Ovary (tissue), 9 donors: ENCODE measurements around the gene COL8A2. TPM values are rescaled to one million over a fixed set of nuclear protein-coding genes. Genes with fewer than 3 reads are reported as not detected.
"Not testable (repeated sequence)": the region's sequence is repeated elsewhere in the genome, so short reads cannot be mapped to it uniquely, and the experiment has no call there.

ENCODE experiments used
- DNase-seq, 5 donors: peaks; one replicate each; pipeline ENCODE4 v3.0.0-alpha.2; 2019 to 2020
- H3K27ac ChIP-seq, 2 donors: fragments of 200-600 bp; one replicate each; pipeline versions ENCODE4 v1.5.1 to v1.8.0; 2019 to 2022
- H3K27me3 ChIP-seq: fragments of 200-600 bp; one replicate; pipeline ENCODE4 v1.8.0; 2022
- H3K36me3 ChIP-seq: fragments of 200-600 bp; sonication (generic); one replicate; pipeline ENCODE4 v1.5.1; 2019
- H3K4me1 ChIP-seq: one replicate; pipeline ENCODE4 v1.8.1; 2013; ENCODE audit warnings: mild to moderate bottlenecking, moderate library complexity; ENCODE audit not compliant: insufficient read depth
- H3K4me3 ChIP-seq: fragments of 200-600 bp; sonication (generic); one replicate; pipeline ENCODE4 v1.5.1; 2017
- H3K9me3 ChIP-seq, 2 donors: fragments of 200-600 bp in 1 of 2; sonication (generic) in 1 of 2; one replicate each; pipeline versions ENCODE4 v1.5.1 to v1.8.1; 2013 to 2019; ENCODE audit warnings: mild to moderate bottlenecking in 1 of 2, moderate library complexity in 1 of 2
- EP300 ChIP-seq: sonication (generic); formaldehyde crosslinking; IDR thresholded peaks from one replicate; pipeline ENCODE4 v1.6.1; 2017; ENCODE audit warnings: antibody characterized with exemption
- POLR2A ChIP-seq: fragments of 450-650 bp; IDR thresholded peaks from one replicate; pipeline ENCODE4 v1.6.1; 2017; ENCODE audit warnings: antibody characterized with exemption, mild to moderate bottlenecking, moderate library complexity
- WGBS, 3 donors: extraction: QIAGEN DNeasy Blood & Tissue Kit in 1 of 3; methylation state at CpG; one replicate each; pipeline versions ENCODE4 v1.1.5 to v1.1.7; 2013 to 2017; 5-methylcytosine and 5-hydroxymethylcytosine counted together
- intact Hi-C, 4 donors: fragments of 100-400 bp; cut with DNase I; formaldehyde crosslinking; loops; one replicate each; pipeline versions ENCODE4 v1.11.0 to v1.15.1; 2022 to 2023
- polyA plus RNA-seq, 2 donors: library from polyadenylated mRNA; stranded (reverse); fragments of 200-250 nt in 1 of 2; fragments of 350-450 nt in 1 of 2; fragmentation: Illumina TruSeq in 1 of 2; extraction: RNeasy Lipid Tissue Mini Kit (QIAGEN cat#74804) in 1 of 2; gene quantifications; one replicate each; pipeline ENCODE4 v1.2.3, GENCODE V29; 2013 to 2014
- total RNA-seq, 7 donors: library from RNA; depleted of rRNA in 2 of 7; stranded (reverse); fragments of >200 nt in 2 of 7; fragmentation: NEBNext Ultra II Directional in 3 of 7; extraction: Animal tissue kit (Norgen Biotek cat#: 25700) in 3 of 7; gene quantifications; one replicate each; pipeline versions ENCODE4 v1.1.0 to v1.2.4, GENCODE V29; 2016 to 2023
- TF ChIP-seq, protein P1 (sequence below), 3 donors: fragments of 450-650 bp in 2 of 3; fragments of 200-600 bp in 1 of 3; IDR thresholded peaks; one replicate each; pipeline versions ENCODE4 v1.5.1 to v1.8.0; 2016 to 2022; ENCODE audit warnings: antibody characterized with exemption in 3 of 3, mild to moderate bottlenecking in 1 of 3
- donor health status: DM: no; HTN: no; CAD: no; lungs with moderate emphysema.
- donor health status: DM: no; HTN: no; CAD: no.
- donor health status: Bipolar disorder and iron deficiency.
- donor health status: DM: yes; HTN: yes; CAD: no.
- donor health status: DM: no; HTN: no; CAD: no.
- donor health status: DM: yes; HTN: yes; CAD: no.

The COL8A2 gene
- total and polyA plus RNA-seq, 9 donors = 2.3 to 6.2 (median 4.1) TPM

DNA sequence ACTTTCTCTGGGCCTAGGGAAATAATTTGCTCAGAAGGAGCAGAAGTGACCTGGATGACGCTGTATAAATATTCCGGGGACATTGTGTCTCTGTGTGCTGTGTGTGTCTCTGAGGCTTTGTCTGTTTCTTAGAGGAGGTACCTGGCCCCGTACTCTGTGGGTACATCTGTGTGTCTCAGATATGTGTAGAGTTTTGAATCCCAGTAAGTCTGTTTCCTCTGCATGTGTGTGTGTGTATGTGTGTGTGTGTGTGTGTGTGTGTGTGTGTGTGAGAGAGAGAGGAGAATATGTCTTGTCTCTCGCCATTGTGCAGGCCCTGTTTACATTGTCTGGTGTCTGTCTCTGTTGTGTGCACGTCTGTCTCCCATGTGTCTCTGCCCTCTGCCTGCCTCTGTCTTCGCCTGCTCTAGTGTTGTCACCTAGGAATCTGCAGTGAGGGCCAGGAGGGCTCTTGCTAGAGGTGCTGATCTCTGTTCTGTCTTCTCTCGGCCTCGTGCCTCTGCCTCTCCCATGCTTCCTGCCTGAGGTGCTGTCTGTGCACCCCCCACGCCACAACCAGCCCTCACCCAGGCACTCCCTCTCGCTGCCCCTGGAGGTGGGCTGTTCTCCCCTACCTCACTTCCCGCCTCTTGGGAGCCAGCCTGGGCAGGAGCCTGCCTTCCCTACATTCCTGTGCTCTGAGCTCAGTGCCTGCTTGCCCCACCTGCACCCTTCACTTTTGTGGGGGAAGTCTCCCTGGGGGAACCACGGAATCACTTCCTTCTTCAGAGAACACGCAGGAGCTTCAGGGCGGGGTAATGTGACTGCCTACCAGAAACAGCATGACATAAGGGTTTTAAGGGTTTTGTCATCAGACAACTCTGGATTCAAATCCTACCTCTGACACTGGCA, 36.9 kb upstream of the COL8A2 start:
- intact Hi-C loops = no loop called here
- no peaks in the 10 kb centered on the region for H3K36me3 ChIP-seq
- WGBS, 3 donors = 50 to 52% (median 51%) methylated on average over 14 of the region's 14 CpGs
- no peak overlapping the region for H3K4me3 ChIP-seq
- no peak for DNase-seq
- TF ChIP-seq POLR2A (no peak), EP300 (no peak)
- TF ChIP-seq, protein P1, sequence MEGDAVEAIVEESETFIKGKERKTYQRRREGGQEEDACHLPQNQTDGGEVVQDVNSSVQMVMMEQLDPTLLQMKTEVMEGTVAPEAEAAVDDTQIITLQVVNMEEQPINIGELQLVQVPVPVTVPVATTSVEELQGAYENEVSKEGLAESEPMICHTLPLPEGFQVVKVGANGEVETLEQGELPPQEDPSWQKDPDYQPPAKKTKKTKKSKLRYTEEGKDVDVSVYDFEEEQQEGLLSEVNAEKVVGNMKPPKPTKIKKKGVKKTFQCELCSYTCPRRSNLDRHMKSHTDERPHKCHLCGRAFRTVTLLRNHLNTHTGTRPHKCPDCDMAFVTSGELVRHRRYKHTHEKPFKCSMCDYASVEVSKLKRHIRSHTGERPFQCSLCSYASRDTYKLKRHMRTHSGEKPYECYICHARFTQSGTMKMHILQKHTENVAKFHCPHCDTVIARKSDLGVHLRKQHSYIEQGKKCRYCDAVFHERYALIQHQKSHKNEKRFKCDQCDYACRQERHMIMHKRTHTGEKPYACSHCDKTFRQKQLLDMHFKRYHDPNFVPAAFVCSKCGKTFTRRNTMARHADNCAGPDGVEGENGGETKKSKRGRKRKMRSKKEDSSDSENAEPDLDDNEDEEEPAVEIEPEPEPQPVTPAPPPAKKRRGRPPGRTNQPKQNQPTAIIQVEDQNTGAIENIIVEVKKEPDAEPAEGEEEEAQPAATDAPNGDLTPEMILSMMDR (IDR thresholded peaks at IDR 0.05) = no peak
- H3K27ac ChIP-seq = peak overlapping the region in 1 of 2 donors; percentile 87
- H3K4me1 ChIP-seq = peaks cover 27% of the 10 kb centered on the region
- H3K27me3 ChIP-seq = no peaks in the 10 kb centered on the region
- H3K9me3 ChIP-seq = no peaks in the 10 kb centered on the region

DNA sequence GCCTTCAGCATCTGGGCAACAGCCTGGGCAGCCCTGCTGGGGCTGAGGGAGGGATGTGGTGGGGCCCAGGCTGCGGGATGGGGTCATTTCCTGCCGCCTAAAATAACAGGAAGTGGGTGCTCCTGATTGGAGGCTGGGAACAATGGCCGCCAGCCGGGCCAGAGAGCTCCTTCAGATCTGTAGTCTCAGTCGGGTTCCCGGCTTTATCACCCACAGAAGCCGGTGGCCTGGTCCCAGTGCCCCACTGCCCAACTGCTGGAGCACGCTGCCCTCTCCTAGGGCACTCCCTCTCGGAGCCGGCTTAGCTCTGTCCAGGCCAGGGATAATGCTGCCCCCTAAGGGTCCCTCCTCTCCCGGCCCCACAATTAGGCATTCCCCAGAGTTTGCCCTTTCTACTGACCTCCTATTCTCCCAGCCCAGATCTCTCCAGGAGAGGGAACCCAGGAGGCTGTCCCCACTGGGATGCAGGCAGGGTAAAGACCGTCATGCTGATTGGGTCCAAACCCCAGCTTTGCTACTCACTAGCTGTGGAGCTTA, 36.0 kb upstream of the COL8A2 start:
- Histone ChIP-seq H3K36me3 (no peaks in the 10 kb centered on the region), H3K4me3 (peak overlapping the region; percentile 32), H3K9me3 (no peaks in the 10 kb centered on the region), H3K27ac (peak overlapping the region; percentile 77 to 87), H3K27me3 (no peaks in the 10 kb centered on the region), H3K4me1 (peaks cover 25% of the 10 kb centered on the region)
- no peak for TF ChIP-seq POLR2A
- TF ChIP-seq EP300 = no peak
- TF ChIP-seq, protein P1 (IDR thresholded peaks at IDR 0.05) = no peak
- 4 to 7% (median 5%) methylated on average over 10 to 12 of the region's 12 CpGs for WGBS, 3 donors
- intact Hi-C loops = no loop called here
- peak; percentile 60 to 78 (median 69) for DNase-seq

DNA sequence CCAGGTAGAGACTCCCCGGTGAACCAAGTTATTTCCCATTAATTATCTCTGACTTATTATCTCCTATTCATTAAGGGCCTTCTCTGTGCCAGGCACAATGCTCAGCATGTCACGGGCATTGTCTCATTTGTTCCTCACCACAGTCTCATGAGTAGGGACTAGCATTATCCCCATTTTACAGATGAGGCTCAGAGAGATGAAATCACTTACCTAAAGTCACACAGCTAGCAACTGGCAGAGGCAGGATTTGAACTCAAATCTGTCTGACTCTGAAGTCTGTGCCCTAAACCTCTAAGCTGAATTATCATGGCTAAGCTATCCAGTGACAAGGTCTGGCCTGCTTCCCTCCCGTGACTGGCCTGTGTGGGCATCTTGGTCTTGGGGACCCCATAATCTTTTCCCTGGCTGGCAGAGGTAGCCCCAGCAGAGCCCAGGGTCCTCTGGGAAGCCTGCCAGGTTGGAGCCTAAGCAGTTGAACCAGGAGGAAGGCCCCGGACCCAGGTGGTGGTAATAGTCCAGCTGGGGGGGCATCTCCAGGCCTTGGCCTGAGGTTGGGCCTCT, 35.4 kb upstream of the COL8A2 start:
- intact Hi-C loops = no loop called here
- Histone ChIP-seq H3K4me1 (peaks cover 25% of the 10 kb centered on the region), H3K27me3 (no peaks in the 10 kb centered on the region), H3K9me3 (no peaks in the 10 kb centered on the region), H3K27ac (peak overlapping the region; percentile 77 to 87), H3K4me3 (peak overlapping the region; percentile 32), H3K36me3 (no peaks in the 10 kb centered on the region)
- 40 to 75% (median 49%) methylated on average over 3 to 4 of the region's 4 CpGs for WGBS, 3 donors
- DNase-seq = no peak
- TF ChIP-seq EP300 (no peak), POLR2A (no peak)
- TF ChIP-seq, protein P1 (IDR thresholded peaks at IDR 0.05) = no peak

DNA sequence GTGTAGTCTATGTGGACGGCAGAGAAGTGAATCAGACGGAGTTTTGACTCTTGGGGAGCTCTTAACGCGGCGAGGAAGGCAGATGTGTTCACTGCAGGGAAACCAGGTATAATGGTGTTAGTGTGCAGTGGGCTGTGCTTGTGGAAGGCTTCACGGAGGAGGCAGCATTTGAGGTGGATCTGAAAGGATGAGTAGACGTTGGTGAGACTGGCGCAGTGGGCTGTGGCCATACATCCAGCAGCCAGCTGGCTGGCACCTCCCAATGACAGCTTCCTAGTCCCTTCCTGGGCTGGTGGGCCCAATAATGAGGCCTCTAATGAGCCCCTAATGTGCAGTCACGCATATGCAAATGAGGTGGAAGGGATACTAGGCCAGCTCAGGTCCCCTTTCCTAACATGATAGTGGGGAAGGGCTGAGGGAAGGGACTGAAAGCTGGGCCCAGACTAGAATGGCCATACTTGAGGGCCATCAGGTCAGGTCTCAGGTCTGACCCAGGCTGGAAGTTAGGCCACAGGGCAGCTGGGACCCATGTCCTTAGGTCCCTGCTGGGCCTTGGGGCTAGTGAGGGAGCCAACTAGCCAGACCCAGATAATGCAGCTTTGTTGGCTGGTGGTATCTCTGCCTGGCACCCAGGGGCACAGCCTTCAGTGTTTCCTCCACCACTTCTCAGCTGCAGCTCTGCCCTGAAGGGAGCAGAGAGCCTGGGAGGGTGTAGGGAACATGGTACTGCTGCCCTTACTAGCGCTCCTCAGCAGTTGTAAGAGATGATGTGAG, 34.8 kb upstream of the COL8A2 start:
- Histone ChIP-seq H3K27ac (peak overlapping the region; percentile 10 to 87), H3K36me3 (no peaks in the 10 kb centered on the region), H3K4me1 (peaks cover 25% of the 10 kb centered on the region), H3K4me3 (no peak overlapping the region), H3K9me3 (no peaks in the 10 kb centered on the region), H3K27me3 (no peaks in the 10 kb centered on the region)
- WGBS, 3 donors = 80 to 90% (median 85%) methylated on average over 10 of the region's 10 CpGs
- TF ChIP-seq, protein P1 (IDR thresholded peaks at IDR 0.05) = no peak
- TF ChIP-seq POLR2A (no peak), EP300 (no peak)
- no peak for DNase-seq
- intact Hi-C loops = loop anchor here in 3 of 4 donors (5.0 to 10.0 kb wide), 4 partner anchors 65 to 265 kb away; partner anchors contain the start of gene THRAP3 (in 1 of the 3)

DNA sequence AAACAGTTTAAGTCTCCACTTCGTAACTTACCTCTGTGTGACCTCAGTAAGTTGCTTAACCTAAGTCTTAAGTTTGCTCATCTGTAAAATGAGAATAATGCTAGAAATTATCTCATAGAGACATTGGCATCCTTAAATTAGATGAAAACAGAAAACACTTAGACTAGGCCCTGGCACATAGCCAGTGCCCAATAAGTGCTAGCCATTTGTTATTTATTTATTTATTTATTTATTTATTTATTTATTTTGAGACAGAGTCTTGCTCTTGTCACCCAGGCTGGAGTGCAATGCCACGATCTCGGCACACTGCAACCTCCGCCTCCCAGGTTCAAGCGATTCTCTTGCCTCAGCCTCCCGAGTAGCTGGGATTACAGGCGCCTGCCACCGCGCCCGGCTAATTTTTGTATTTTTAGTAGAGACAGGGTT, 33.8 kb upstream of the COL8A2 start:
- not testable (repeated sequence) for H3K27ac ChIP-seq, H3K9me3 ChIP-seq, DNase-seq, H3K36me3 ChIP-seq, H3K4me3 ChIP-seq, H3K27me3 ChIP-seq
- 93 to 94% (median 93%) methylated on average over 10 of the region's 10 CpGs for WGBS, 3 donors
- H3K4me1 ChIP-seq = peaks cover 25% of the 10 kb centered on the region
- intact Hi-C loops = loop anchor here in 3 of 4 donors (5.0 to 10.0 kb wide), 4 partner anchors 66 to 266 kb away; partner anchors contain the start of gene THRAP3 (in 1 of the 3)
